Left hindlimb (tissue), 1 donor: ENCODE results near the gene ACTN4.

Experiments
- DNase-seq: peaks from one replicate; pipeline ENCODE4 v3.0.0-alpha.2; 2018

Gene ACTN4

GRCh38 chr19:38697641-38698071, 50.2 kb downstream of the ACTN4 start:
- no peak for DNase-seq

DNA sequence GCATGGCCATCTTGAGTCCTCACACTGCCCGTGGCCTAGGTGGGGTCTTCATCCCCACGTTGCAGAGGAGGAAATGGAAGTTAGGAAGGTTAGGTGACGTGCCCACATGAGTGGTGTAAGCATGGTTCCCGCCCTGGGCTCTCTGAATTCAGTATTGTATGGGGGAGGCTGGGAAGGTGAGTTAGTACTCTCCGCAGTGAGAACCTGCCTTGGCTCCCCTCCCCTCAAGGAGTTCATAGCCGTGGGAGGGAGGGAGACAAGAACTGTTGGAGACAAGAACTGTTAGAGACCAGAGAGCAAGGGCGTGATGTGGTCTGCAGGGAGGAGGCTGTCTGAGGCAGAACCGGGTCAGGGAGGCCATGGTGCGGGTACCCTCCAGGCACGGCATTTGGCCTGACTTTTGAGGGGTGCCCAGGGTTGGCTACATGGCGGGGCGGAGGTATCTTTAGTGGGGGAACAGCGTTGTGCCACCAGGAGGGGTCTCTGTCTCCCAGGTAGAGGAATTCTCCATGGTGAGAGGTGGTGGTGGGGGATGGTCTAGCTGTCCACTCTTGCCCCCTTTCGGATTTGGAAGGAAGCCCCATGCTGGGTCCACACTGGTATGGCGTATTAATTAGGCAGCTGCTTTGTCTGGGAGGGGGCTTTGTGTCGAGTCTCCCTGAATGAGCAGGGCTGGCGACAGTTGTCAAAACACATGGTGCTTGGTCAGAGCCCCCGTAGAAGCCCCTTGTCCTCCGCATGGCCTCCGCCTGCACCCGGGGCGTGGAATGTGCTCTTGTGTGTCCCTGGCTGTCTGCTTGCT, 51.0 kb downstream of the ACTN4 start:
- DNase-seq, result no peak

DNA sequence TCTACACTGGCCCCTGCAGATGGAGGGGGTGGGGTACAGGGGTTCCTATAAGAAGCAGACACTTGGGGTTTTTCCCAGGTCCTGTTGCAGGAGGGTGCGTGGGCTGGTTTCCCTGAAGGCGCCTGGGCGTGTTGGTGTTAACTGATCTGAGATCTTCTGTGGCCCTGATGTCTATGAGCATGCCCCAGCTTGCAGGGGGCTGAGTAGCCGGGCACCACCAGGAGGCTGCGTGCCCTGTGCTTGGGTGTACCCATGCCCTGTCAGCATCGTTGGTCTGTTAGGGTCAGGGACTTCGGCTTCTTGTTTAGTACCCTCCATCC, 51.5 kb downstream of the ACTN4 start:
- DNase-seq, result no peak

GRCh38 chr19:38699647-38700349, 52.3 kb downstream of the ACTN4 start:
- DNase-seq, result no peak

DNA sequence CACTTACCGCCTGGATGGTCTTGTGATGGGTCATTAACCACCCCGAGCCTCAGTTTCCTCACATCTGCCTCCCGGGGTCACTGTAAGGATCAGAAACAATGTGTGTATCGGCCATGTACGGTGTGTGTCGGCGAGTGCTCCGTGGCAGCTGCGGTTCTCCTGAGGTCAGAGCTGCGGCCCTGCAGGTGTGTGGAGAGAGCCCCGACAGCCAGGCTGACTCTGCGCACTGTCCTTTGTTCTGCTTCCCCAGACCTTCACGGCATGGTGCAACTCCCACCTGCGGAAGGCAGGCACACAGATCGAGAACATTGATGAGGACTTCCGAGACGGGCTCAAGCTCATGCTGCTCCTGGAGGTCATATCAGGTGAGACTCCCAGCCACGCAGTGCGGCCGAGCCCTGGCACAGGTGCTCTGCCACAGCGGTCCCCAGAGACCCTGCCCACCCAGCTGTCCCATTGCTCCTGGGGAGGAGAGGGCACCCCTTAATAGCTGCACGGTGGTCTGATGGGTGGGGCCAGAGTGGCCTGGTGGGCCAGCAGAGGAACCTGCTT, 53.0 kb downstream of the ACTN4 start:
- DNase-seq, result no peak

- DNase-seq, result no peak
Measured at GRCh38 chr19:38700902-38701454, 53.5 kb downstream of the ACTN4 start.

DNA sequence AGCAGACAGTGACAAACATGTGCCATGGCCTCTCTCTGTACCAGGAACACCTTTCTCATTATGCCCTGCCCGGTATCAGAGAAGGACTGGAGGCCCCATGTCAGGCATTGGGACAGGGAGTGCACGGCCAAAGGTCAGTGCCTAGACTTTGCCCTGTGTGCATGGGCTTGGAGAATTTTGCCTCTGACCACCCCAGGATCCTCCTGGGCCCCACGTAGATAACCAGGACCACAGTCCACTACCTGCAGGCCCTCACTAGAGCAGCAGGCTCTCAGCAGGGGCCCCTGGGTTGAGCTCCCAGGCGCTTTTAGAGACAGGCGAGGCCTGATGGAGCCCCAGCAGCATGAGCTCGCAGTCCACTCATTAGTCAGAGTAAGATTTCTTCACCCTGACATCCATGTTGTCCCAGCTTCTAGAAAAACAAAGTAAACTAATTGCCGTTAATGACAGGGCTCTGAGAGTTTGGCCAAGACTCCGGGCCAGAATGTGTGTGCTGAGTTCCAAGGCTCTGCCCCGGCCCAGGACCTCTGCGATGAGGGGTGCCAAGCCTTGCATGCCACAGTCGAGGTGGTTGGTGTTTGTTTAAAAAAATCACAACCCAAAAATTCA, 54.1 kb downstream of the ACTN4 start:
- DNase-seq, result no peak

GRCh38 chr19:38702278-38702677, 54.8 kb downstream of the ACTN4 start:
- DNase-seq, result no peak

DNA sequence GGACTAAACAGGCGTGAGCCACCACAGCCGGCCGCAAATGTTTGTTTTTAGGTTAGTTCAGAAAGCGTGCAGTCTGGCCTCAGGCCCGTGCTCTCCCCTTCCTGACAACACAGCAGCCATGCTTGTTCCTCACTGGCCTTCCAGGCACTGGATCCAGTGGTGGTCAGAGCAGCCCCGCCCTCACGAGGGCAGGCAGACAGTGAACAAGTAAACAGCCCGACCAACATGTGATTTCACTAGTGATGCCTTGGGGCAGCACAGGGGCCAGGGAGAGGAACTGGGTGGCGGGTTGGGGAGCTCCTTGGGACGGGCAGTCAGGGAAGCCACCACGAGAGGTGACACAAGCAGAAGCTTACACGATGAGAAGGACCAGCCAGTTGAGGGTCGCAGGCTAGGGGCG, 56.1 kb downstream of the ACTN4 start:
- no peak for DNase-seq

GRCh38 chr19:38704488-38705026, 57.1 kb downstream of the ACTN4 start:
- DNase-seq, result no peak

DNA sequence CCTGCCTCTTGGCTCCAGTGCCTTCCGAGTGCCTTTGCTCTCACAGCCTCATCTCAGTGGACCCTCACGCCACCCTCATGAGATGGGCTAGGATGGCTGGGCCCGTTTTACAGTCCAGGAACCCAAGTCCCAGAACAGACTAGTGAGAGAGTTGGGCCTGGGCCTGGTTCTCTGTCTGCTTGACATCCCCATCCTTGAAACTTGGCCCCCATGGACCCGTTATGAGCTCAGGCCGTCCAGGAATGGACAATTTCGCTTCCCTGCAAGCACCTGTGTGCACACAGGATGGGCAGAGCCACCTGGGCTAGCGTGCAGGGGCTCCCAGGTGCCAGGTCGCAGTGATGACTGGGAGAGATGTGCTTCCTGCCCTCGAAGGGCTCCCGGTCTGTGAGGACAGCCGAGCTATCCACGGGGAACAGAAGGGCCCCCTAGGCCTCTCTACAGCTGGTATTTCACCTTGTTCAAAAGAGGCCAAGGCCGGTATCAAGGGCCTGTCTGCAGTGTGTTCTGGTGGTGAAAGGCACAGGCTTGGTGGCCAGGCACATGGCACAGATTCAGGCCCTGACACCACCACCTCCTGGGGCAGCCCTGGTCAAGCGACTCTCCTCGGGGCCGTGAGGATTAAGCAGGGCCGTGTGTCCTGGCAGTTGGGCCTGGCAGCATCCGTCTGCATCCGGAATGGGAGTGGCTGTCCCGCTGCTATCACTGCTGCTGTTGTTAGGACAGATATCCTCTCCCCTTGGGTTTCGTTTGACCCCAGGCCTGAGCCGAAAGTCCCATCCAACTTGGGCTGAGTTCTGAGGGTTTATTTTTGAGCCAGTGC, 58.0 kb downstream of the ACTN4 start:
- DNase-seq, result no peak

DNA sequence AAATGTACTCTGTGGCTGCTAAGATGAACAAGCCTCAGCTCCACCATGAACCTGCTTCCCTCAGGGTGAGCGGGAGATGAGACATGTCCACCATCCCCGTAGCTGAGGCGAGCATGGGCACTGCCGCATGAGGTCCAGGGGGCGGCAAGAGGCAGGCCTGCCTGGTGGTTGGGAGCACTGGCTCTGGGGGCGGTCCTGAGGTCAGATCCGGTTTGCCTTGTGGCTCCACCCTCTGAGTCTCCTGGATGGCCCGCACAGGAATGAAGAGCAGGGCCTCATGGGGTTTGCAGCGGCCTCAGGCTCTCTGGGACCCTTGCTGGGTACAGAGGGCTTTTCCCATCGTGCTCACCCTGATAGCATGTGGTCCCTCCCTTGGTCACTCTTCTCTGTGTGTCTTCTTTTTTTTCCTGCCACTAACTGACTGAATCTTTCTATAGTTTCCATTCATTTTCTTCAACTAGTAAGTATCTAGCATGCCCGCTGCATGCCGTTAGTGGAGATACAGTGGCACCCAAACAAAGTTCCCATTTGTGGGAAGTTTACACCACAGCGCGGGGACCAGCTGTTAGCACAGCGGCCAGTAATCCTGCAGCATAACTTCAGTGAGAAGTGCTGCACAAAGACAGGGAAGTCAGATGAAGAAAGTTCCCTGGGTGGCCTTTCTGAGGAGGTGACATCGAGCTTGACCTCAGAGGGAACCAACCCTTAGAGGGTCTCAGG, 59.5 kb downstream of the ACTN4 start:
- no peak for DNase-seq

GRCh38 chr19:38707512-38708114, 60.2 kb downstream of the ACTN4 start:
- DNase-seq, result no peak

DNA sequence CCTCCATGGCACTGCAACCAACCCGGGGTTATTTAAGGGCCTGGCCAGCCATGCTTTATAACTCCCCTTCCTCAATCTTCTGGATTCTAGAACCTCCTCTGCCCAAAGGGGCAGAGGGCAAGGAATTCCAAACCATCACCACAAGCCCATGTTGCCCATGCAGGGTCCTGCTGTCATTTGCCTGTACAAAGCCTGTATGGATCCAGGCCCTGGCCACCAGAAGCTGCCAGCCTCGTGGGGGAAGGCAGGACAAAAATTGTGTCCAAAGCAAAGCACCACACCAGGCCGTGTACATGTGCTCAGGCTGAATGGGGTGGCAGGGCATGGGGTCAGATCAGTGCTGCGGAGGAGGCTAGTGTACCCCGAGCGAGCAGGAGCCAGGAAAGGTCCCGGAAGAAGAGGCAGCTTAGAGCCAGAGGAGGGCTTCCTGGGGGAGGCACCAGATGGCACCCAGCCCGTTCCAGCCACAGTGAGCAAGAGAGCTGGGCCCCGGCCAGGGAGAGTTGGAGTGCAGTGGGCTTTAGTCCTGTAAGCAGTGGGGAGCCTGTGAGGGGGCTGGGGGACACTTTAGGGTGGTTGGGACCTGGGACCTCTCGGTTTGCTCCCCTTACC, 61.1 kb downstream of the ACTN4 start:
- DNase-seq, result no peak

- DNase-seq, result no peak
Measured at GRCh38 chr19:38709119-38709518, 61.7 kb downstream of the ACTN4 start.

DNA sequence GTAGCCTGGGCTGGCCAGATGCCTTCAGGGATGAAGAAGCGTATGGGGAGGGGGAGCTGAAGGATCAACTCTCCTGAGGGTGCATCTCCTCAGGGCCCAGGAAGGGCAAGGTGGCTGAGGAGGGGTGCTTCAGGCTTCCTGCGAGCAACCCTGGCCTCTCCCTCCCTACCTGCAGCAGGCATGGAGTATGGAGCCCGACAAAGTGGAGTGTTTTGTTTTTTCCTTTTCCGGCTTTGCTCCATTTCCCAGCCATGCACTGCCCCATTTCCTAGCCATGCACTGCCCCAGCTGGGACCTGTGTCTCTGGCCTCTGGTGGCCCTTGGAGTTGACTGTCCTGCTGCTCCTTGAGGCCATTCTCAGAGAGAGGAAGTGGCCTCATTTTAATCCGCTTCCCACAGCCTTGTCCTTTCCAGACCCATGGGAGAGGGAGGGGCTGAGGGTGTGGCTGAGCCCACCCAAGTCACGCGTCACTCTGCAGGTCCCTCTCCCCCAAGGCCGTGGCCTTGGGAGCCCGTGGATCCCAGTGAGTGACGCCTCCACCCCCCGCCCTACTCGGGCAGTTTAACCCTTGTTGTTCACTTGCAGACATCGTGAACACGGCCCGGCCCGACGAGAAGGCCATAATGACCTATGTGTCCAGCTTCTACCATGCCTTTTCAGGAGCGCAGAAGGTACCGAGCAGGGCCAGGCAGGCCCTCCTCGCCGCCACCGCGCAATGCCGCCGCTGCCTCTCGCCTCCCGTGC, 62.4 kb downstream of the ACTN4 start:
- DNase-seq, result no peak

- DNase-seq, result no peak
Measured at GRCh38 chr19:38710416-38710702, 62.9 kb downstream of the ACTN4 start.

DNA sequence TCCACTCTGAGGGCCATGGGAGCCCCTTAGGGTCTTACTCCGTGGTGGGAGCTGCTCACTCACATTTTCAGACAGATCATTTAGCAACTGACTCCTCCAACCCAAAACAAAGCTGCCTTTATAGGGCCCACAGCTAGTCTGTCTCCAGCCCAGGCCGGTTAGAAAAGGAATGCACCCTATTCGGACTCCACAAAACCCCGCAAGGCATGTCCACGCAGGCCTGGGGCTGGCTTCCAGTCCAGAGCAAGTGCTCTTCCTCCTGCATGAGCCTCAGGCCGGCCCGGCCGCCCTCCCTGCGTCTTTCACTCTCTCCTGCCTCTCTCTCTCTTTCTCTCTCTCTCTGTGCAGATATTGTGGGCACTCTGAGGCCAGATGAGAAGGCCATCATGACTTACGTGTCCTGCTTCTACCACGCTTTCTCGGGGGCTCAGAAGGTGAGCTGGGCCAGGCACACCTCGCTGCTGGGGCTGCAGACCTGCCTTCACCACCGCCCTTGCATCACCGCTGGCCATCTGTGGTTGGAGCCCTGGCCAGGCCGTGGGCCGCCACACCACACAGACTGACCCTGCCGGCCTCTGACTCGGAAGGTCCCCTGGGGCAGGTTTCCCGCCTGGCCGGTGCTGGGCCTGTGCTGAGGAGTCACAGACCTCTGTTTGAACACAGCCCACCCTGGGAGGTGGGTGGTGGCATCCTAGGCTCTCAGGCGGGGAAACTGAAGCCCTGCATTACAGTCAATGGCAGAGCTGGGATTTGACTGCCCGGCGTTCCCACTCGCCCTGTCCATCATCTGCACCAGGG, 63.7 kb downstream of the ACTN4 start:
- DNase-seq, result no peak

GRCh38 chr19:38711726-38712153, 64.3 kb downstream of the ACTN4 start:
- no peak for DNase-seq
